NCI-H2029 treated with DMSO at 0.1 percent for 48 hours (cell line): Measurements from ENCODE around the gene CCRL2.
A peak's percentile ranks its signal among the peaks of the same experiment; 100 is the strongest.

Experiments
- DNase-seq: peaks from one replicate; lab custom pipeline; 2025; lab: John Stamatoyannopoulos, UW

The CCRL2 gene, protein sequence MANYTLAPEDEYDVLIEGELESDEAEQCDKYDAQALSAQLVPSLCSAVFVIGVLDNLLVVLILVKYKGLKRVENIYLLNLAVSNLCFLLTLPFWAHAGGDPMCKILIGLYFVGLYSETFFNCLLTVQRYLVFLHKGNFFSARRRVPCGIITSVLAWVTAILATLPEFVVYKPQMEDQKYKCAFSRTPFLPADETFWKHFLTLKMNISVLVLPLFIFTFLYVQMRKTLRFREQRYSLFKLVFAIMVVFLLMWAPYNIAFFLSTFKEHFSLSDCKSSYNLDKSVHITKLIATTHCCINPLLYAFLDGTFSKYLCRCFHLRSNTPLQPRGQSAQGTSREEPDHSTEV

DNA sequence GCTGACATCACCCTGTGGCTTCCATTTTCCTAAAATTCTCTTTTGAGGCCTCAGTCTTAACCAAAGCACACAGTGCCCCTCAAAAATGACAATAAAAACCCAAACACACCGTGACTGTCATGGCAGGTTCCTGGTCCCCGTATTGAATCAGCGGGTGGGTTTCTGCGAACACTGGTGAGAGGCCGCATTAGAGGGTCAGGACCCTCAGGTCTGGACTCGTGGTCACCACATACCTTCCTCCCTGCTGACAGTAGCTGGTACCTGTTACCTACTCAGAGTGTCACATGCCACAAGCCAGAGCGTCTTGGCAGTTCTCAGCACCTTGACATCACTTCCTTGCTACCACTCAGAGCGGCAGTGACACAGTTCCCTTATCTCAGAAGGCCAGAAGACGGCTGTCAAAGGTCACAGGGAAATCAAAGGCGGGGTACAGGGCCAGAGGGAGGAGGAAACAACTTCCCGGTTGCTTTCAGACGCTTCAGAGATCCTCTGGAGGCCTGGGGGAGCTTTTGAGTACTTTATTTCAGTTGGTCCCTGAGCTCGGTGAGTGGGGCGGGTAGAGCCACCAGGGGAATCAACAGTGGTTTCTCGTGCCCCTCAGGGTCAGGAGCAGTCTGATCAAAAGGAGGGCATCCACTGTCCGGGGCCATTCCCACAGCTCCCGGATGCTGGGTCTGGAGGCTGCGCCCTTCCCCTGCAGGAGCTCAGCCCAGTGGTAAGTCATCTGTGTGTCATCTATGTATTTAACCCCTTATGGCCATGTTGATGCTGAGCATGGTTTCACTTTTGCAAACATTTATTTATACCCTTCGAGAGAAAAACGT lies at the start of gene CCRL2, which contains the start of gene CCR5AS:
TSS of gene CCRL2 (plus strand) at position 472 of the 824 bp plus-strand sequence. CDS start 821 bp downstream, outside the sequence.
TSS of gene CCR5AS (minus strand) at position 279 of the 824 bp plus-strand sequence.
- no peak for DNase-seq

DNA sequence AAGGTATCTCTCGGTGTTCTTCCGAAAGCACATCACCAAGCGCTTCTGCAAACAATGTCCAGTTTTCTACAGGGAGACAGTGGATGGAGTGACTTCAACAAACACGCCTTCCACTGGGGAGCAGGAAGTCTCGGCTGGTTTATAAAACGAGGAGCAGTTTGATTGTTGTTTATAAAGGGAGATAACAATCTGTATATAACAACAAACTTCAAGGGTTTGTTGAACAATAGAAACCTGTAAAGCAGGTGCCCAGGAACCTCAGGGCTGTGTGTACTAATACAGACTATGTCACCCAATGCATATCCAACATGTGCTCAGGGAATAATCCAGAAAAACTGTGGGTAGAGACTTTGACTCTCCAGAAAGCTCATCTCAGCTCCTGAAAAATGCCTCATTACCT lies 48.6 kb upstream of the CCRL2 start:
- no peak for DNase-seq

DNA sequence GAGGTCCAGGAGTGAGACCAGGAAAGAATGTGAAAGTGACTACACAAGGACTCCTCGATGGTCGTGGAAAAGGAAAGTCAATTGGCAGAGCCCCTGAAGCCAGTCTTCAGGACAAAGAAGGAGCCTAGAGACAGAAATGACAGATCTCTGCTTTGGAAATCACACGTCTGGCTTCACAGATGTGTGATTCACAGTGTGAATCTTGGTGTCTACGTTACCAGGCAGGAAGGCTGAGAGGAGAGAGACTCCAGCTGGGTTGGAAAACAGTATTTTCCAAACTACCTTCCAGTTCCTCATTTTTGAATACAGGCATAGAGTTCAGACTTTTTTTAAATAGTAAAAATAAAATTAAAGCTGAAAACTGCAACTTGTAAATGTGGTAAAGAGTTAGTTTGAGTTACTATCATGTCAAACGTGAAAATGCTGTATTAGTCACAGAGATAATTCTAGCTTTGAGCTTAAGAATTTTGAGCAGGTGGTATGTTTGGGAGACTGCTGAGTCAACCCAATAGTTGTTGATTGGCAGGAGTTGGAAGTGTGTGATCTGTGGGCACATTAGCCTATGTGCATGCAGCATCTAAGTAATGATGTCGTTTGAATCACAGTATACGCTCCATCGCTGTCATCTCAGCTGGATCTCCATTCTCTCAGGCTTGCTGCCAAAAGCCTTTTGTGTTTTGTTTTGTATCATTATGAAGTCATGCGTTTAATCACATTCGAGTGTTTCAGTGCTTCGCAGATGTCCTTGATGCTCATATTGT lies 47.1 kb upstream of the CCRL2 start:
- DNase-seq: peak; percentile 88

DNA sequence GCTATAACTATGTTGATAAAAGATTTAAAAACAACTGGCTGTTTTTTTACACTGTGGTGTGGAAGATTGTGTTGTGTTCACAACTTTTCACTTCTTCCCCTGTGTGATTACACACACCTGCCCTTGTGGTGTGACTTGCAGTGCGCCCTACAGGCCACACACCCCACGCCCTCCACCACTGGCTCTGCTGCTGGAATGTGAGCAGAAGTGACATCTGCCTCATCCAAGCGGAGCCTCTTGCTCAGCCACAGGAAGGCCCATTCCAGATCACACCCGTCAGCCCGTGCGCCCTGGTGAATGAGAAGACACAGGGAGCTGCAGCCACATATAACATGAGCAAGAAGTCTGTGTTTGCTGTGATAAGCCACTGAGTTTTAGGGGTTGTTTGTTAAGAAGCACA lies 46.2 kb upstream of the CCRL2 start:
- DNase-seq: no peak

DNA sequence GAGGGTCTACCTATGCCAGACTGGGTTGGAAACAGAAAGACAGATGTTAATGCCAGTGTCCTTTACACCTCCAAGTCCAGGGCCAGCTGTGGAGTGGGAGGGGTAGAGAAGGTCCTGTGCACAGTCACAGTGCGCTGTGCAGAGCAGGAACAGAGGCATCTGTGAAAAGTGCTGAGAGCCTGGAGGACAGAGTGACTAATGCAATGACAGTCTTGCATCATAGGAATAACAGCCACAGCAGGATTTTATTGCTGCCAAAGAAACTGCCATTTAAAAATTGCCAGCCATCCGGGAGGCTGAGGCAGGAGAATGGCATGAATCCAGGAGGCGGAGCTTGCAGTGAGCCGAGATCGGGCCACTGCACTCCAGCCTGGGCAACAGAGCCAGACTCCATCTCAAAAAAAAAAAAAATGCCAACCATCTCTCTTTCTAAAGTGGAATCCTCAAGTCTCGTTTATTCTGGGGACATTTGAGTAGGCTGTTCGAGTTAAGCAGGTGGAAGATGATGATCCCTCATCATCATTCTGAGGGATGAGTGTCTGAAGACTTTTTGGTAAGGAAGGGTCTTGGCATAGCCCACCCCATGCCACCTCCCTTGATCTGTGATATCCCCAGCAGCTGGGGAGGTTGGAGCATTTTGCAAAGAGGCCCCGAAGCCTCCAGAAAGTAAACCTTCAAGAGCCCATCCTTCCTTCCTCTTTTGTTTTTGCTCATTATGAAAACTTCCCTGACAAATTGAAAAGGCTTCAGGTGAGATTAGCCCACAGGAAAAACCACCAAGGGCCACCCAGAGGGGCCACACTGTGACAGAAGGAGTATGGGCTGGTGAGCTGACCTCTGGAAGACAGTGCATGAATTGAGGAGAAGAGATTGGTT lies 45.4 kb upstream of the CCRL2 start:
- DNase-seq: no peak

DNA sequence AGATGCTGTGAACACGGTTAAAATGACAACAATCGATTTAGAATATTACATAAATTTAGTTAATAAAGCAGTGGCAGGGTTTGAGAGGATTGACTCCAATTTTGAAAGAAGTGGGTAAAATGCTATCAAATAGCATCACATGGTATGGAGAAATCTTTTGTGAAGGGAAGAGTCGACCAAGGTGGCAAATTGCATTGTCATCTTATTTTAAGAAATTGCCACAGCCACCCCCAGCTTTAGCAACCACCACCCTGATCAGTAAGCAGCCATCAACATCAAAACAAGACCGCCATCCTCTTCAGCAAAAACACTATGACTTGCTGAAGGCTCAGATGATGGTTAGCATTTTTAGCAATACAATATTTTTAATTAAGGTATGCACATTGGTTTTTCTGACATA lies 42.0 kb upstream of the CCRL2 start:
- DNase-seq: no peak

DNA sequence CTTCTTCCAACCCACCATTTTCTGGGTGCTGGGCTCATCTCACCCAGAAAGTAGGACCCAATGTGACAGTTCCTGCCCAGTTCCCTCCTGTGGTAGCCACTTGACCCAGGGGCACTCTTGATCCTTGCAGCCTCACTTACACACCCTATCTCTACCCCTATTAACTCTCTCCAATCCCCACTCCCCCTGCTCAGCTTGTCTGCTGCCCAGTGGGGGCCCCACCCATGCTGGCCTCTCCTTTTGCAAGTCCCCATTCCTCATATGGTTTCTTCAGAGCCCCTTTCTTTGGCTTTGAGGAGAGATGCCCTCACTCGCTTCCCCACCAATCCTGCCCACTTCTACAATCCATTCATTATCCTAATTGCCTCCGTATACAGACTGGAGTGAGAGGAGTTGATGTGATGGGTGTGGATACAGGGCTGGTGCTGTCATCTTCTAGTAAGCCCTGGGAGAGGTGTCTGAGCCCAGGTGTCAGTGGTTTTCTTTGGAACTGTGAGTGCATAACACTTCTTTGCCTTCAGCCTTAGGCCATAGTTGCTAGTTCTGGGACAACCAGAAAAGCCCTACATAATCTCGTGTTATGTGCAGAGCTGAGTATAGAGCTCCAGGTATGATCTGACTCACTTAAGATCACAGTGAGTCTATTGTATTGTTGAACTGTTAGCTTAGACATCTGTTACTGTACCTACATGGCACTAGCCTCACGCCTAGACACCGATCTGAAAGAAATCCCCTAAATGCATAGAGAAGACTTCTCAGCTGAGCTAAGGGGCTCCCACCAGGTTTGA lies 41.1 kb upstream of the CCRL2 start:
- DNase-seq: no peak

DNA sequence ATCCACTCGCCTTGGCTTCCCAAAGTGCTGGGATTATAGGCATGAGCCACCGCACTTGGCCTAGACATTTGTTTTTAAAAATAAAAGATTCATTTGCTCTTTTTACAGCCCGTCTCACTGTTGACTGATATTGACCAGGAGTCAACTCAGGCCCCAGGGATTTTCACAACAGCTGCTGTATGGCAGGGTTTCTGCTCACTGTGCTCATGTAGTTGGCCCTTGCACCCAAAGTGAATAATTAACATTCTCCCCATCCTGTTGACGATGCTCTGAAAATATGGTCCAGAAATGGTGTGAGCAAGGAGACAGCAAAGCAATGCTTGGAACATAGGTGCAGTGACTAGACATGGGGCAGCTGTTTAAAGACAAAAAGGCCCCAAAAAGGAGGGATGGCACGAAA lies 39.2 kb upstream of the CCRL2 start:
- DNase-seq: no peak

DNA sequence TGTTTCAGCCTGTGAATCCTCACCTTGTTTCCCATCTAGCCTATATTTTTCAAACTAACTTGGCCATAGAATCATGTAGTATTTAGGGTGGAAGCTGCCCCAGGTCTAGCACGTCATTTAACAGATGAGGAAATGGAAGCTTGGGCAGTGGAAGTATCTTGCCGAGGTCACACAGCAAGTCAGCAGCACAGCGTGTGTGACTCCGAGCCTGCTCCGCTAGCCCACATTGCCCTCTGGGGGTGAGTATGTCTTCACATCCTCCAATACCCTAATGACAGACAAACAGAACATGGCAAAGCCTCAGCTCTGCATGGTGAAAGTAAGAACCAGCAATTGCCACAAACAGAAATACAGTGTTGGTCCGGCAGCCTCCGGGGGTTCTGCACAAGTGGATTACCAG lies 38.5 kb upstream of the CCRL2 start:
- no peak for DNase-seq

DNA sequence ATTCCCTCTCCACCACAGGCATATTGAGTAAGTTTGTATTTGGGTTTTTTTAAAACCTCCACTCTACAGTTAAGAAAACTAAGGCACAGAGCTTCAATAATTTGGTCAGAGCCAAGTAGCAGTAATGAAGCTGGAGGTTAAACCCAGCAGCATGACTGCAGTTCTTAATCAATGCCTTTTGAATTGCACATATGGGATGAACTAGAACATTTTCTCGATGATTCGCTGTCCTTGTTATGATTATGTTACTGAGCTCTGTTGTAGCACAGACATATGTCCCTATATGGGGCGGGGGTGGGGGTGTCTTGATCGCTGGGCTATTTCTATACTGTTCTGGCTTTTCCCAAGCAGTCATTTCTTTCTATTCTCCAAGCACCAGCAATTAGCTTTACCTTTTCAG lies 37.9 kb upstream of the CCRL2 start:
- no peak for DNase-seq

DNA sequence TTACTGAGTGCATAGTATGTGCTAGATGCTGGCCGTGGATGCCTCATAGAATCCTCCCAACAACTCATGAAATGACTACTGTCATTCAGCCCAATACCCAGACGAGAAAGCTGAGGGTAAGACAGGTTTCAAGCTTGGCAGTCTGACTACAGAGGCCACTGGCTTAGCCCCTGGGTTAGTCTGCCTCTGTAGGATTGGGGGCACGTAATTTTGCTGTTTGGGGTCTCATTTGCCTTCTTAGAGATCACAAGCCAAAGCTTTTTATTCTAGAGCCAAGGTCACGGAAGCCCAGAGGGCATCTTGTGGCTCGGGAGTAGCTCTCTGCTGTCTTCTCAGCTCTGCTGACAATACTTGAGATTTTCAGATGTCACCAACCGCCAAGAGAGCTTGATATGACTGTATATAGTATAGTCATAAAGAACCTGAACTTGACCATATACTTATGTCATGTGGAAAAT lies 37.4 kb upstream of the CCRL2 start:
- no peak for DNase-seq

DNA sequence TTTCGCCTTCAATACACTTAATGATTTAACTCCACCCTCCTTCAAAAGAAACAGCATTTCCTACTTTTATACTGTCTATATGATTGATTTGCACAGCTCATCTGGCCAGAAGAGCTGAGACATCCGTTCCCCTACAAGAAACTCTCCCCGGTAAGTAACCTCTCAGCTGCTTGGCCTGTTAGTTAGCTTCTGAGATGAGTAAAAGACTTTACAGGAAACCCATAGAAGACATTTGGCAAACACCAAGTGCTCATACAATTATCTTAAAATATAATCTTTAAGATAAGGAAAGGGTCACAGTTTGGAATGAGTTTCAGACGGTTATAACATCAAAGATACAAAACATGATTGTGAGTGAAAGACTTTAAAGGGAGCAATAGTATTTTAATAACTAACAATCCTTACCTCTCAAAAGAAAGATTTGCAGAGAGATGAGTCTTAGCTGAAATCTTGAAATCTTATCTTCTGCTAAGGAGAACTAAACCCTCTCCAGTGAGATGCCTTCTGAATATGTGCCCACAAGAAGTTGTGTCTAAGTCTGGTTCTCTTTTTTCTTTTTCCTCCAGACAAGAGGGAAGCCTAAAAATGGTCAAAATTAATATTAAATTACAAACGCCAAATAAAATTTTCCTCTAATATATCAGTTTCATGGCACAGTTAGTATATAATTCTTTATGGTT lies 36.1 kb upstream of the CCRL2 start, which contains the start of gene CCR5:
TSS of gene CCR5 (plus strand) at position 108 of the 680 bp plus-strand sequence. CDS start 1,957 bp downstream, outside the sequence.
- no peak for DNase-seq

DNA sequence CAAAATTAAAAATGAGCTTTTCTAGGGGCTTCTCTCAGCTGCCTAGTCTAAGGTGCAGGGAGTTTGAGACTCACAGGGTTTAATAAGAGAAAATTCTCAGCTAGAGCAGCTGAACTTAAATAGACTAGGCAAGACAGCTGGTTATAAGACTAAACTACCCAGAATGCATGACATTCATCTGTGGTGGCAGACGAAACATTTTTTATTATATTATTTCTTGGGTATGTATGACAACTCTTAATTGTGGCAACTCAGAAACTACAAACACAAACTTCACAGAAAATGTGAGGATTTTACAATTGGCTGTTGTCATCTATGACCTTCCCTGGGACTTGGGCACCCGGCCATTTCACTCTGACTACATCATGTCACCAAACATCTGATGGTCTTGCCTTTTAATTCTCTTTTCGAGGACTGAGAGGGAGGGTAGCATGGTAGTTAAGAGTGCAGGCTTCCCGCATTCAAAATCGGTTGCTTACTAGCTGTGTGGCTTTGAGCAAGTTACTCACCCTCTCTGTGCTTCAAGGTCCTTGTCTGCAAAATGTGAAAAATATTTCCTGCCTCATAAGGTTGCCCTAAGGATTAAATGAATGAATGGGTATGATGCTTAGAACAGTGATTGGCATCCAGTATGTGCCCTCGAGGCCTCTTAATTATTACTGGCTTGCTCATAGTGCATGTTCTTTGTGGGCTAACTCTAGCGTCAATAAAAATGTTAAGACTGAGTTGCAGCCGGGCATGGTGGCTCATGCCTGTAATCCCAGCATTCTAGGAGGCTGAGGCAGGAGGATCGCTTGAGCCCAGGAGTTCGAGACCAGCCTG lies 35.3 kb upstream of the CCRL2 start:
- no peak for DNase-seq

DNA sequence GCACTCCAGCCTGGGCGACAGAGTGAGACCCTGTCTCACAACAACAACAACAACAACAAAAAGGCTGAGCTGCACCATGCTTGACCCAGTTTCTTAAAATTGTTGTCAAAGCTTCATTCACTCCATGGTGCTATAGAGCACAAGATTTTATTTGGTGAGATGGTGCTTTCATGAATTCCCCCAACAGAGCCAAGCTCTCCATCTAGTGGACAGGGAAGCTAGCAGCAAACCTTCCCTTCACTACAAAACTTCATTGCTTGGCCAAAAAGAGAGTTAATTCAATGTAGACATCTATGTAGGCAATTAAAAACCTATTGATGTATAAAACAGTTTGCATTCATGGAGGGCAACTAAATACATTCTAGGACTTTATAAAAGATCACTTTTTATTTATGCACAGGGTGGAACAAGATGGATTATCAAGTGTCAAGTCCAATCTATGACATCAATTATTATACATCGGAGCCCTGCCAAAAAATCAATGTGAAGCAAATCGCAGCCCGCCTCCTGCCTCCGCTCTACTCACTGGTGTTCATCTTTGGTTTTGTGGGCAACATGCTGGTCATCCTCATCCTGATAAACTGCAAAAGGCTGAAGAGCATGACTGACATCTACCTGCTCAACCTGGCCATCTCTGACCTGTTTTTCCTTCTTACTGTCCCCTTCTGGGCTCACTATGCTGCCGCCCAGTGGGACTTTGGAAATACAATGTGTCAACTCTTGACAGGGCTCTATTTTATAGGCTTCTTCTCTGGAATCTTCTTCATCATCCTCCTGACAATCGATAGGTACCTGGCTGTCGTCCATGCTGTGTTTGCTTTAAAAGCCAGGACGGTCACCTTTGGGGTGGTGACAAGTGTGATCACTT lies 34.3 kb upstream of the CCRL2 start:
- DNase-seq: no peak

DNA sequence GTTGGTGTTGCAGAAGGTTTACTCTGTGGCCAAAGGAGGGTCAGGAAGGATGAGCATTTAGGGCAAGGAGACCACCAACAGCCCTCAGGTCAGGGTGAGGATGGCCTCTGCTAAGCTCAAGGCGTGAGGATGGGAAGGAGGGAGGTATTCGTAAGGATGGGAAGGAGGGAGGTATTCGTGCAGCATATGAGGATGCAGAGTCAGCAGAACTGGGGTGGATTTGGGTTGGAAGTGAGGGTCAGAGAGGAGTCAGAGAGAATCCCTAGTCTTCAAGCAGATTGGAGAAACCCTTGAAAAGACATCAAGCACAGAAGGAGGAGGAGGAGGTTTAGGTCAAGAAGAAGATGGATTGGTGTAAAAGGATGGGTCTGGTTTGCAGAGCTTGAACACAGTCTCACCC lies 32.3 kb upstream of the CCRL2 start:
- no peak for DNase-seq

DNA sequence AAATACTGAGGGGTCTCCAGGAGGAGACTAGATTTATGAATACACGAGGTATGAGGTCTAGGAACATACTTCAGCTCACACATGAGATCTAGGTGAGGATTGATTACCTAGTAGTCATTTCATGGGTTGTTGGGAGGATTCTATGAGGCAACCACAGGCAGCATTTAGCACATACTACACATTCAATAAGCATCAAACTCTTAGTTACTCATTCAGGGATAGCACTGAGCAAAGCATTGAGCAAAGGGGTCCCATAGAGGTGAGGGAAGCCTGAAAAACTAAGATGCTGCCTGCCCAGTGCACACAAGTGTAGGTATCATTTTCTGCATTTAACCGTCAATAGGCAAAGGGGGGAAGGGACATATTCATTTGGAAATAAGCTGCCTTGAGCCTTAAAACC lies 31.8 kb upstream of the CCRL2 start:
- DNase-seq: no peak

DNA sequence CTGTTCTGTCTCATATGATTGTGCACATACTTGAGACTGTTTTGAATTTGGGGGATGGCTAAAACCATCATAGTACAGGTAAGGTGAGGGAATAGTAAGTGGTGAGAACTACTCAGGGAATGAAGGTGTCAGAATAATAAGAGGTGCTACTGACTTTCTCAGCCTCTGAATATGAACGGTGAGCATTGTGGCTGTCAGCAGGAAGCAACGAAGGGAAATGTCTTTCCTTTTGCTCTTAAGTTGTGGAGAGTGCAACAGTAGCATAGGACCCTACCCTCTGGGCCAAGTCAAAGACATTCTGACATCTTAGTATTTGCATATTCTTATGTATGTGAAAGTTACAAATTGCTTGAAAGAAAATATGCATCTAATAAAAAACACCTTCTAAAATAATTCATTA lies 31.2 kb upstream of the CCRL2 start:
- DNase-seq: no peak

DNA sequence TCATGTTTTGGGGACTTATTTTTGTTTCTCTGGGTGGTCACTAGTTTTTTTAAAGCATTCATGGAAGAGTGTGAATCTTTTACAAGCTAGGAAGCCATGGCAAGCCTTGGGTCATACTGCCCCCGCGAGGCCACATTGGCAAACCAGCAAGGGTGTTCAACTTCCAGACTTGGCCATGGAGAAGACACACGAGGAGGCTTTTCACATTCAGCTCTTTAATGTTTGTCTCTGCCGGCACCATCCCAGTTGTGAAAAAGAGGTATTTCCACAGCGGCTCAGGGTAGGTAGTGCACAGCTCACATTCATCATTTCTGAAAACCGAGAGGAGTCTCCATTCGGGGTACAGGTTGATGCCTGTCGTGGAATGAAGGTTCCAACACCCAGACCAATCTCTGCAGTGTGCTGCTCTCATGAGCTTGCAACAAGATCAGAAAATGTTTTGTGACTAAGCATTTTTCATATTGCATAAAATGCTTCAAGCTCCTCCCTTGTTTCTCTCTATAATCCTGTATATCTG lies 28.6 kb upstream of the CCRL2 start:
- no peak for DNase-seq
